Naive thymus-derived CD4-positive, alpha-beta T cell (primary cell): Measurements from ENCODE around the gene USP13. TPM values are rescaled to one million over a fixed set of nuclear protein-coding genes. Genes with fewer than 3 reads are reported as not detected.
A peak's percentile ranks its signal among the peaks of the same experiment; 100 is the strongest.

Experiments used
- ATAC-seq: fragments of 150-1000 bp; cut with Tn5 transposase; 2 replicates; pipeline ENCODE4 v1.10.0; 2021; ENCODE audit warnings: mild to moderate bottlenecking, moderate library complexity
- CTCF ChIA-PET: fragments of 350-600 bp; sonication (Branson Sonifier 250); formaldehyde crosslinking; loops from one replicate; lab custom pipeline; 2021; ENCODE audit warnings: antibody characterized with exemption; lab: Charles Lee
- POLR2A ChIA-PET: fragments of 350-600 bp; sonication (Branson Sonifier 250); formaldehyde crosslinking; loops from one replicate; lab custom pipeline; 2021; ENCODE audit warnings: antibody characterized with exemption, inconsistent platforms; lab: Charles Lee
- DNase-seq, 9 donors: peaks; one replicate each; pipeline versions ENCODE4 v3.0.0 to v3.0.0-alpha.2; 2020 to 2022; ENCODE audit warnings: mixed read lengths in 1 of 9
- H3K27ac ChIP-seq: one replicate; pipeline ENCODE4 v1.7.0; 2013; ENCODE audit warnings: mild to moderate bottlenecking, low read depth, low read length, moderate library complexity
- H3K27me3 ChIP-seq, 2 donors: one replicate each; pipeline ENCODE4 v1.7.0; 2013; ENCODE audit warnings: low read length in 2 of 2, mild to moderate bottlenecking in 2 of 2, moderate library complexity in 2 of 2; ENCODE audit not compliant: control insufficient read depth in 2 of 2, insufficient read depth in 2 of 2
- H3K36me3 ChIP-seq, 3 experiments: 1 replicate in 2 of 3; 2 replicates in 1 of 3; pipeline ENCODE4 v1.7.0; 2013; ENCODE audit warnings: low read length in 3 of 3, mild to moderate bottlenecking in 3 of 3, moderate library complexity in 1 of 3; ENCODE audit not compliant: insufficient read depth in 3 of 3, control insufficient read depth in 2 of 3
- H3K4me1 ChIP-seq, 2 donors: one replicate each; pipeline ENCODE4 v1.7.0; 2013; ENCODE audit warnings: low read length in 2 of 2, mild to moderate bottlenecking in 2 of 2, moderate library complexity in 1 of 2; ENCODE audit not compliant: control insufficient read depth in 2 of 2, insufficient read depth in 2 of 2
- H3K4me3 ChIP-seq: 2 replicates; pipeline ENCODE4 v1.7.0; 2013; ENCODE audit warnings: mild to moderate bottlenecking, low read length
- H3K9me3 ChIP-seq, 3 experiments: 1 replicate in 2 of 3; 2 replicates in 1 of 3; pipeline ENCODE4 v1.7.0; 2013; ENCODE audit warnings: low read length in 3 of 3; ENCODE audit not compliant: control insufficient read depth in 2 of 3
- H3K27ac Mint-ChIP-seq, 9 donors: one replicate each; pipeline ENCODE4 v1.8.0; 2020 to 2022; ENCODE audit warnings: mixed read lengths in 9 of 9, mild to moderate bottlenecking in 8 of 9, moderate library complexity in 5 of 9, inconsistent platforms in 2 of 9
- H3K27me3 Mint-ChIP-seq, 5 donors: one replicate each; pipeline ENCODE4 v1.8.0; 2021 to 2022; ENCODE audit warnings: mixed read lengths in 5 of 5, mild to moderate bottlenecking in 1 of 5
- H3K36me3 Mint-ChIP-seq, 5 donors: one replicate each; pipeline ENCODE4 v1.8.0; 2020 to 2022; ENCODE audit warnings: mixed read lengths in 5 of 5, mild to moderate bottlenecking in 3 of 5, inconsistent platforms in 1 of 5
- H3K4me1 Mint-ChIP-seq, 7 donors: one replicate each; pipeline ENCODE4 v1.8.0; 2020 to 2022; ENCODE audit warnings: mixed read lengths in 7 of 7, mild to moderate bottlenecking in 3 of 7, inconsistent platforms in 1 of 7
- H3K4me3 Mint-ChIP-seq, 10 donors: one replicate each; pipeline ENCODE4 v1.8.0; 2020 to 2022; ENCODE audit warnings: mild to moderate bottlenecking in 10 of 10, mixed read lengths in 10 of 10, moderate library complexity in 6 of 10, inconsistent platforms in 2 of 10
- H3K9me3 Mint-ChIP-seq, 11 donors: one replicate each; pipeline ENCODE4 v1.8.0; 2020 to 2022; ENCODE audit warnings: mixed read lengths in 11 of 11, mild to moderate bottlenecking in 4 of 11, inconsistent platforms in 1 of 11, moderate library complexity in 1 of 11
- intact Hi-C, 2 donors: fragments of 100-400 bp; cut with micrococcal nuclease; formaldehyde crosslinking; loops; one replicate each; pipeline ENCODE4 v1.15.1; 2023
- polyA plus RNA-seq, 2 donors: library from polyadenylated mRNA; unstranded; fragments of 300-500 nt; fragmentation: Illumina TruSeq; gene quantifications; one replicate each; pipeline ENCODE4 v1.2.3, GENCODE V29; 2021
- total RNA-seq, 6 experiments: library from RNA in 5 of 6; stranded (reverse) in 5 of 6; gene quantifications; 1 replicate in 5 of 6; 2 replicates in 1 of 6; pipeline ENCODE4 v1.2.3 and lab custom pipeline; 2021 to 2026

USP13 gene
- total and polyA plus RNA-seq, 7 experiments from 2014 or later: 5.7 to 9.1 (median 7.7) TPM

GRCh38 chr3:179651687-179652446, 973 bp upstream of the USP13 start:
- Histone ChIP-seq H3K4me1 (peaks cover 0 to 7% of the 10 kb centered on the region in 2 donors), H3K27me3 (no peaks in the 10 kb centered on the region), H3K9me3 (no peaks in the 10 kb centered on the region), H3K4me3 (peak overlapping the region; percentile 60), H3K27ac (no peak overlapping the region), H3K36me3 (peaks cover 0 to 4% (median 0%) of the 10 kb centered on the region in 3 experiments)
- intact Hi-C loops: loop anchor here (1.0 to 10.0 kb wide), 15 partner anchors 48 to 1261 kb away; partner anchors contain the start of genes MFN1 (in 2 of the 2), TTC14 (in 2 of the 2), ACTL6A (in 1 of the 2) and CCDC39 (in 1 of the 2)
- H3K9me3 Mint-ChIP-seq: peaks cover 0 to 1% (median 0%) of the 10 kb centered on the region in 11 donors
- CTCF ChIA-PET: interaction anchor here (0.5 kb wide), 1 partner anchor 19 kb away, joined by 3 read pairs; no protein-coding TSS in a partner anchor
- H3K4me1 Mint-ChIP-seq: peaks cover 19 to 49% (median 36%) of the 10 kb centered on the region in 7 donors
- ATAC-seq (no peak), DNase-seq (peak in 1 of 9 donors; percentile 1)
- peak overlapping the region; percentile 75 to 98 (median 88) for H3K4me3 Mint-ChIP-seq
- H3K36me3 Mint-ChIP-seq: peaks cover 0 to 13% (median 3%) of the 10 kb centered on the region in 5 donors
- POLR2A ChIA-PET: interaction anchor here (0.8 to 1.4 kb wide), 3 partner anchors 20 to 89 kb away, joined by 3 to 4 read pairs (median 3); partner anchors contain the start of gene ACTL6A
- peaks cover 0 to 19% (median 0%) of the 10 kb centered on the region in 5 donors for H3K27me3 Mint-ChIP-seq
- H3K27ac Mint-ChIP-seq: peak overlapping the region in 8 of 9 donors; percentile 9 to 88 (median 71)

GRCh38 chr3:179653096-179653797, 407 bp downstream of the USP13 start:
- no peaks in the 10 kb centered on the region for H3K9me3 ChIP-seq
- peak; percentile 46 to 74 (median 71) for DNase-seq
- Mint-ChIP-seq H3K4me3 (peak overlapping the region; percentile 87 to 98 (median 94)), H3K27me3 (peaks cover 0 to 19% (median 0%) of the 10 kb centered on the region in 5 donors), H3K27ac (peak overlapping the region; percentile 84 to 90 (median 87)), H3K4me1 (peaks cover 20 to 55% (median 41%) of the 10 kb centered on the region in 7 donors), H3K9me3 (peaks cover 0 to 1% (median 0%) of the 10 kb centered on the region in 11 donors), H3K36me3 (peaks cover 0 to 14% (median 4%) of the 10 kb centered on the region in 5 donors)
- intact Hi-C loops: loop anchor here (1.0 to 10.0 kb wide), 17 partner anchors 44 to 1260 kb away; partner anchors contain the start of genes MFN1 (in 2 of the 2), ACTL6A (in 1 of the 2), CCDC39 (in 1 of the 2) and FXR1 (in 1 of the 2)
- no peaks in the 10 kb centered on the region for H3K27me3 ChIP-seq
- peaks cover 0 to 7% of the 10 kb centered on the region in 2 donors for H3K4me1 ChIP-seq
- ATAC-seq: peak; percentile 71
- ChIA-PET CTCF (interaction anchor here (0.6 kb wide), 1 partner anchor 9 kb away, joined by 3 read pairs; no protein-coding TSS in a partner anchor), POLR2A (interaction anchor here (0.9 to 1.4 kb wide), 5 partner anchors 49 to 504 kb away, joined by 3 to 5 read pairs (median 3); partner anchors contain the start of genes ACTL6A, MRPL47 and NDUFB5)
- peak overlapping the region; percentile 83 for H3K4me3 ChIP-seq
- peak overlapping the region; percentile 74 for H3K27ac ChIP-seq
- H3K36me3 ChIP-seq: peaks cover 0 to 4% (median 0%) of the 10 kb centered on the region in 3 experiments

GRCh38 chr3:179655236-179655635, 2.4 kb downstream of the USP13 start:
- Histone ChIP-seq H3K4me1 (peaks cover 0 to 7% of the 10 kb centered on the region in 2 donors), H3K36me3 (peaks cover 0 to 4% (median 0%) of the 10 kb centered on the region in 3 experiments), H3K9me3 (no peaks in the 10 kb centered on the region), H3K4me3 (no peak overlapping the region), H3K27me3 (no peaks in the 10 kb centered on the region), H3K27ac (no peak overlapping the region)
- intact Hi-C loops: loop anchor here (10.0 kb wide), 2 partner anchors 170 to 290 kb away; no protein-coding TSS in a partner anchor
- DNase-seq (no peak), ATAC-seq (no peak)
- ChIA-PET CTCF (no interaction called here), POLR2A (no interaction called here)
- Mint-ChIP-seq H3K4me3 (peak overlapping the region in 9 of 10 donors; percentile 20 to 96 (median 56)), H3K27me3 (peaks cover 0 to 19% (median 0%) of the 10 kb centered on the region in 5 donors), H3K36me3 (peaks cover 0 to 14% (median 9%) of the 10 kb centered on the region in 5 donors), H3K4me1 (peaks cover 20 to 67% (median 46%) of the 10 kb centered on the region in 7 donors), H3K27ac (no peak overlapping the region), H3K9me3 (peaks cover 0 to 1% (median 0%) of the 10 kb centered on the region in 11 donors)

- Histone ChIP-seq H3K27ac (no peak overlapping the region), H3K4me1 (peaks cover 0 to 7% of the 10 kb centered on the region in 2 donors), H3K36me3 (no peaks in the 10 kb centered on the region), H3K27me3 (no peaks in the 10 kb centered on the region), H3K9me3 (no peaks in the 10 kb centered on the region), H3K4me3 (no peak overlapping the region)
- ChIA-PET POLR2A (no interaction called here), CTCF (no interaction called here)
- Mint-ChIP-seq H3K36me3 (peaks cover 0 to 15% (median 10%) of the 10 kb centered on the region in 5 donors), H3K4me3 (no peak overlapping the region), H3K27me3 (no peaks in the 10 kb centered on the region), H3K27ac (no peak overlapping the region), H3K4me1 (peaks cover 12 to 64% (median 45%) of the 10 kb centered on the region in 7 donors), H3K9me3 (no peaks in the 10 kb centered on the region)
- ATAC-seq: no peak
- DNase-seq: no peak
- intact Hi-C loops: loop anchor here (10.0 kb wide), 2 partner anchors 166 to 286 kb away; no protein-coding TSS in a partner anchor
Measured at GRCh38 chr3:179658606-179659005, 5.8 kb downstream of the USP13 start.

- CTCF ChIA-PET: interaction anchor here (1.4 kb wide), 1 partner anchor 11 kb away, joined by 9 read pairs; no protein-coding TSS in a partner anchor
- Mint-ChIP-seq H3K27me3 (no peaks in the 10 kb centered on the region), H3K36me3 (peaks cover 0 to 24% (median 7%) of the 10 kb centered on the region in 5 donors), H3K4me1 (peaks cover 1 to 54% (median 38%) of the 10 kb centered on the region in 7 donors), H3K9me3 (no peaks in the 10 kb centered on the region), H3K27ac (no peak overlapping the region), H3K4me3 (no peak overlapping the region)
- Histone ChIP-seq H3K9me3 (no peaks in the 10 kb centered on the region), H3K27ac (no peak overlapping the region), H3K27me3 (no peaks in the 10 kb centered on the region), H3K4me1 (no peaks in the 10 kb centered on the region), H3K36me3 (no peaks in the 10 kb centered on the region), H3K4me3 (no peak overlapping the region)
- DNase-seq: no peak
- POLR2A ChIA-PET: no interaction called here
- no peak for ATAC-seq
- intact Hi-C loops: no loop called here
Measured at GRCh38 chr3:179660872-179661271, 8.0 kb downstream of the USP13 start.

- Mint-ChIP-seq H3K27ac (no peak overlapping the region), H3K4me3 (no peak overlapping the region), H3K4me1 (peaks cover 3 to 55% (median 31%) of the 10 kb centered on the region in 7 donors), H3K36me3 (peaks cover 0 to 22% (median 1%) of the 10 kb centered on the region in 5 donors), H3K9me3 (no peaks in the 10 kb centered on the region), H3K27me3 (no peaks in the 10 kb centered on the region)
- Histone ChIP-seq H3K27me3 (no peaks in the 10 kb centered on the region), H3K4me3 (no peak overlapping the region), H3K27ac (no peak overlapping the region), H3K4me1 (no peaks in the 10 kb centered on the region), H3K9me3 (no peaks in the 10 kb centered on the region), H3K36me3 (no peaks in the 10 kb centered on the region)
- no peak for DNase-seq
- intact Hi-C loops: no loop called here
- ChIA-PET POLR2A (interaction anchor here (0.7 kb wide), 1 partner anchor 33 kb away, joined by 3 read pairs; no protein-coding TSS in a partner anchor), CTCF (interaction anchor here (1.4 kb wide), 2 partner anchors 11 to 12 kb away, joined by 3 to 9 read pairs; no protein-coding TSS in a partner anchor)
- ATAC-seq: no peak
Measured at GRCh38 chr3:179661777-179662176, 8.9 kb downstream of the USP13 start.
